ENCODE data around the gene PDCD6IP.
"Not testable (repeated sequence)": the region's sequence is repeated elsewhere in the genome, so short reads cannot be mapped to it uniquely, and the experiment has no call there.

The PDCD6IP gene

DNA sequence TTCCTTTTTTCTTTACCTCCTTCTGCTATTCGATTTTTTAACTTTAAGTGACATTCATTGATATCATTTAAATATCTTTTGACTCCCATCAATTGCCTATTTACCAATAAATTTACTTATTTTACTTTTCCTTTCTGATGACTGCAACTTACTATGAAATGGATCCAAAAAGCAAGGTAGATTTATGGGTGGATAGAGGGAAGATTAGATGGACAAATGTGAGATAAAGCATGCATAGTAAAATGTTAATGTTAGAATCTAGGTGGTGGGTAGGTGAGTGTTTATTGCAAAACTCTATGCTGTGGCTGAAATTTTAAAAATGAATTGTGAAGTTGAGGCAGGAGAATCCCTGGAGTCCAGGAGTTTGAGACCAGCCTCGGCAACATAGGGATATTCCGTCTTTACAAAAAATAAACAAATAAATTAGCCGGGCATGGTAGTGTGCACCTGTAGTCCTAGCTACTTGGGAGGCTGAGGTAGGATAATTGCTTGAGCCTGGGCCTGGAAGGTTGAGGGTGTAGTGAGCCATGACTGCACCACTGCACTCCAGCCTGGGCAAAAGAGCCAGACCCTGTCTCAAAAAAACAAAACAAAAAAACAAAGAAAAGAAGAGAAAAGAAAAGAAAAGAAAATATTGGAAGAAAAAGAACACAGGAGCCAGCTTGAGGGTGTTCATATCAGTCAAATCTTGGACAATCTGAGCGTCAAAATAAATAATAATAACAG is 6.1 kb upstream of the PDCD6IP start:
- no peak for DNase-seq (ENCODE audit: low spot score)

DNA sequence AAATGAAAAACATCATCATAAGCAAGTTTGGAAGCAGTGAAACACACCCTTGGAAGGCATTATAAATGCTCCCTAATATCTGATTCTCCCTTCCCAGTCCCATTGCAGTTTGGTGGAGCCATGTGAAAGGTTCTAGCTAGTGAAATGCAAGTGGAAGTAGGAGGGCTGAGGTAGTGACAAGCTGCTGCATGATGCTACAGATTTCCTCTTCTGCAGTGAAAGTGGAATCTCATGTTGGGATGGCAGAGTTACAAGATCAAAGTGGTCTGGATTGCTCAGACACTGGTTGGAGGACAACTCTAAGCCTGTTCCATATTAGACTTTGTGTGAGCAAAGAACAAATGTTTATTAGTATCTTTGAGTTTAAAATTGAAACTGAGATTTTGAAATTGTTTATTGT is 3.3 kb upstream of the PDCD6IP start:
- DNase-seq (ENCODE audit: low spot score): no peak

- no peak for DNase-seq (ENCODE audit: low spot score)
These were observed 2.4 kb upstream of the PDCD6IP start for GRCh38 chr3:33795856-33796536.

DNA sequence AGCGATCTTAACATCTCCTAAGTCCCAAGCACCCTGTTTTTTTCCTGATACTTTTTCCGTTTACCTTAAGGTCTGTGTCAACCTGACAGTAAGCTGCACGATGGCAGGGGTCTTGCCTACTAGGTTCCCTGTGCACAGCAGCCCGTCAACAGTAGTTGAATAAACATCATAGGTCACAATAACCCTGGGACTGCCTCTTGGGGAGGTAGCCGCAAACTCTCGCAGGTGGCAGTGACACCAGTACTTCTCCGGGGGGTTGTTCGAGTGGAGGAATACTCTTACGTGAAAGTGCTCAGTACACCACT is 365 bp upstream of the PDCD6IP start:
- DNase-seq (ENCODE audit: low spot score): no peak

DNA sequence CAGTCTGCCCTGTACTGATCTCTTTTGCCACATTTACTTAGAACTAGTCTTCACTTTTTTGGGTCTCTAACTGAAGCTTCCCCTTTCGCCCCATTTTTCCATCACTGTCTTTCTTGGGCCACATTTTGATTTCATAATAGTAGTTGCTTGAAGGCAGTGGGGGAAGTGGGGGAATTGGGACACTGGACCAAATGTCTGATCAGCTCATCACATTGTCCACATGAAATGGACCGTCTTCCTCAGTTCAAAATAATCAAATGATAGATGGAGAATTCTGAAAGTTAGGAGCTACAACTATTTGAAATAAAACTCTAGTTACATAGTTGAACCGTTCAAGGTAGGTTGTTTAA is 747 bp downstream of the PDCD6IP start:
- DNase-seq (ENCODE audit: low spot score): no peak

- DNase-seq (ENCODE audit: low spot score): no peak
These were observed 4.8 kb downstream of the PDCD6IP start for GRCh38 chr3:33803252-33803651.

- no peak for DNase-seq (ENCODE audit: low spot score)
These were observed 5.6 kb downstream of the PDCD6IP start for GRCh38 chr3:33803894-33804526.

GRCh38 chr3:33807191-33807590 is 8.8 kb downstream of the PDCD6IP start:
- DNase-seq (ENCODE audit: low spot score): no peak

GRCh38 chr3:33808559-33808958 is 10.1 kb downstream of the PDCD6IP start:
- DNase-seq (ENCODE audit: low spot score): no peak

DNA sequence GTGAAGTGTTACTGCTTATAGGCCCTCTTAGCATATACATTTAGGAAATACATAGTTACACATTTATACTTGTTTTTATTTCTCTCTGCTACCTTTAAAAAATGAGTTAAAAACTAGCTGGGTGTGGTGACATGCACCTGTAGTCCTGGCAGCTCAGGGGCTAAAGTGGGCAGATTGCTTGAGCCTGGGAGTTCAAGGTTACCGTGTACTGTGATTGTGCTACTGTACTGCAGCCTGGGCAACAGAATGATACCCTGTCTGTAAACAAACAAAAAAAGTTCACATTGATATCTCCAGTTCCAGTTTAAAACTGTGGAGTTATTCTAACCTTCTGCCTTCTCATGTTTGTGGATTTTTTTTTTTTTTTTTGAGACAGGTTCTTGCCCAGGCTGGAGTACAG is 12.1 kb downstream of the PDCD6IP start:
- DNase-seq (ENCODE audit: low spot score): no peak

- DNase-seq (ENCODE audit: low spot score): no peak
These were observed 23.6 kb downstream of the PDCD6IP start for GRCh38 chr3:33821989-33822388.

GRCh38 chr3:33823821-33824220 is 25.4 kb downstream of the PDCD6IP start:
- DNase-seq (ENCODE audit: low spot score): no peak

DNA sequence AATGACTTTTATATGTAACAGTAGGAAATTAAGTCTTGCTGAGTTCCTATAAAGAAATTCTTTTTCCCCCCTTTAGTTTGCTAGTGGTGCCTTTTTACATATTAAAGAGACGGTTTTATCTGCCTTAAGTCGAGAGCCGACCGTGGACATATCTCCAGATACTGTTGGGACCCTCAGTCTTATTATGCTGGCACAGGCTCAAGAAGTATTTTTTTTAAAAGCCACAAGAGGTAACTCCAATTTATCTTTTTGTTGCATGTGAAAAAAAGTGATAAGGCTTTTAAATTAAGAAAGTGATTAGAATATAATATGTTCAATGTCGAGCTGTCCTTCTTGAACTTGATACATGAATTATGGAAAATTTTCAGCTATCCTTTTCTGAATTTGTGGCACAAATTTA is 26.7 kb downstream of the PDCD6IP start:
- no peak for DNase-seq (ENCODE audit: low spot score)

DNA sequence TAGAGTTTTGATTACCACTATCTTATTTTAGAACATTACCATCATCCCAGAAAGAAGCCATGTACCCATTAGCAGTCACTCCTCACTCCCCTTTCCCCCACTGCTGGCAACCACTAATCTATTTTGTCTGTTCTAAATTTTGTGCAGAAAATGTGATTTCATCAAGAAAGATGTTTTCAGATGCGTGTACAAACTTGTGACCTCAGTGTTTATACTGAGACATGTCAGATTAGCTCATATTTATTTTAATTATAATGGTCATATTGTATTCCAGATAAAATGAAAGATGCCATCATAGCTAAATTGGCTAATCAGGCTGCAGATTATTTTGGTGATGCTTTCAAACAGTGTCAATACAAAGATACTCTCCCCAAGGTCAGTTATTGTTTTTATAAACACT is 27.8 kb downstream of the PDCD6IP start:
- DNase-seq (ENCODE audit: low spot score): no peak

DNA sequence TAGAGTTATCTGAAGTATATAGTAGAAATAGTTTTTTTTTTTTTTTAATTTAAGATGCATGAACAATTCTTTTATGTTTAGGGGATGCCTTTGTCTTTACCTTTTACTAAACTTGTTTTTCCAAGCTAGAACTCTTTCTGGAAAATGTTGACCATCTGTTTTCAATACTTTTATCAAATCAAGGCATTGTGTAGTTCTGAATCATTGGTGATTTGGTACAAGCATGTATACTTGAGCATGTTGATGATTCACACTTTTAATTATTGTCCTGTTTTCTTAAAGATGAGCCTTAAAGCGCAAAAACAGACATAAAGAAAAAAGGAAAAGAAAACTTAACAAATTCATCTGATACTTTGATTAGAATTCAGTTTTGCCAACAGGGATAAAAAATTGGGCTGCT is 28.3 kb downstream of the PDCD6IP start:
- no peak for DNase-seq (ENCODE audit: low spot score)

DNA sequence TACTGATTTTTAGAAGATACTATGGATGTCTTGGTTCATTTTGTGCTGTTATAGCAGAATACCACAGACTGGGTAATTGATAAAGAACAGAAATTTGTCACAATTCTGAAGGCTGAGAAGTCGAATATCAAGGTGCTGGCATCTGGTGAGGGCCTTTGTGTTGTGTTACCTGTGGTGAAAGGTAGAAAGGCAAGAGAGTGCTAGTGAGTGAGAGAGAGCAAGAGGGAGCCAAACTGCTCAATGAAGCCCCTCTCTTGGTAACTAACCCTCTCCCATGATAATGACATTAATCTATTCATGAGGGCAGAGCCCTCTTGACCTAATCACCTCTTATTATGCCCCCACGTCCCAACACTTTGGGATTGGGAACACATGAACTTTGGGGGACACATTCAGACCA is 31.3 kb downstream of the PDCD6IP start:
- DNase-seq (ENCODE audit: low spot score): no peak

- DNase-seq (ENCODE audit: low spot score): no peak
These were observed 32.6 kb downstream of the PDCD6IP start for GRCh38 chr3:33831053-33831452.

GRCh38 chr3:33833408-33834095 is 35.1 kb downstream of the PDCD6IP start:
- no peak for DNase-seq (ENCODE audit: low spot score)

- peak; percentile 11 for DNase-seq (ENCODE audit: low spot score)
These were observed 35.6 kb downstream of the PDCD6IP start for GRCh38 chr3:33834096-33834453.

- not testable (repeated sequence) for DNase-seq (ENCODE audit: low spot score)
These were observed 38.8 kb downstream of the PDCD6IP start for GRCh38 chr3:33837182-33837581.

DNA sequence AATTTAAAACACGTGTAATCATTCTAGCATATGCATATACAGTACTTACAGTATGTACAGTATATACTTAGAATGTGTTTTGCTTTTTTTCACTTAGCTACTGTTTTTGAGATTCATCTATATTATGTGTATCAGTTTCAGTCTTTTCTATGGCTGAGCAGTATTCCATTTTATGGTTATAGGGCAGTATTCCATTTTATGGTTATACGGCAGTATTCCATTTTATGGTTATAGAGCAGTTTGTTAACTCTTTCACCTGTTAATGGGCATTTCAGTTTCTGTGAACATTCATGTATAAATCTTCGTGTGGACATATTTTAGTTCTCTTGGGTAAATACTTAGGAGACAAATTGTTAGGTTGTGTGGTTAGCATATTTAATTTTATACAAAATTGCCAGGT is 40.9 kb downstream of the PDCD6IP start:
- no peak for DNase-seq (ENCODE audit: low spot score)

DNA sequence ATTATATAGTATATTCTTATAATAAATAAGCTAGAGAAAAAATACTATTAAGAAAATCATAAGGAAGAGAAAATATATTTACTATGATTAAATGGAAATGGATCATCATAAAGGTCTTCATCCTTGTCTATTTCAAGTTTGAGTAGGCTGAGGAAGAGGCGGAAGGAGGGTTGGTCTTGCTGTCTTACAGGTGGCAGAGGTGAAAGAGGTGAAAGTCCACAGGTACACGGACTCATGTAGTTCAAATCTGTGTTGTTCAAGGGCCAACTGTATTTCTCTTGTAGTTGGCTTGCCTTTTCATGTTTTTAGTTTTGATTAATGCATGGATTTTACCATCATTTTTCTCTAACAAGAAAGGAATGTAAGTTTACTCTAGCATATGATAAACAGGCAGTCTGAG is 41.7 kb downstream of the PDCD6IP start:
- DNase-seq (ENCODE audit: low spot score): no peak
